Head of caudate nucleus (tissue), 42 donors: ENCODE measurements around the gene CCSER1.
"Not testable (repeated sequence)": the region's sequence is repeated elsewhere in the genome, so short reads cannot be mapped to it uniquely, and the experiment has no call there.

Experiments
- DNase-seq, 42 donors: peaks; one replicate each; pipeline versions ENCODE4 v3.0.0 to v3.0.0-alpha.2; 2020 to 2021; ENCODE audit warnings: mixed read lengths in 7 of 42
- intact Hi-C: fragments of 100-400 bp; cut with DNase I; formaldehyde crosslinking; loops from one replicate; pipeline ENCODE4 v1.15.0; 2022

CCSER1 gene

GRCh38 chr4:90585961-90586360 lies 458.8 kb downstream of the CCSER1 start:
- peak in 1 of 42 donors; percentile 7 for DNase-seq
- intact Hi-C loops: no loop called here

- no peak for DNase-seq
These were observed 459.6 kb downstream of the CCSER1 start for GRCh38 chr4:90586799-90587198.

GRCh38 chr4:90597927-90598326 lies 470.7 kb downstream of the CCSER1 start:
- intact Hi-C loops: no loop called here
- no peak for DNase-seq

More at GRCh38 chr4:90586799-90587198, 459.6 kb downstream of the CCSER1 start:
- intact Hi-C loops: no loop called here

- DNase-seq: no peak
- intact Hi-C loops: no loop called here
These were observed 471.5 kb downstream of the CCSER1 start for GRCh38 chr4:90598741-90599140.

- DNase-seq: no peak
- intact Hi-C loops: no loop called here
These were observed 475.5 kb downstream of the CCSER1 start for GRCh38 chr4:90602726-90603125.

GRCh38 chr4:90603540-90603939 lies 476.3 kb downstream of the CCSER1 start:
- no peak for DNase-seq
- intact Hi-C loops: no loop called here

- DNase-seq: no peak
- intact Hi-C loops: no loop called here
These were observed 479.6 kb downstream of the CCSER1 start for GRCh38 chr4:90606781-90607180.

GRCh38 chr4:90614371-90614770 lies 487.2 kb downstream of the CCSER1 start:
- intact Hi-C loops: no loop called here
- no peak for DNase-seq

GRCh38 chr4:90621080-90621479 lies 493.9 kb downstream of the CCSER1 start:
- no peak for DNase-seq

GRCh38 chr4:90624781-90625180 lies 497.6 kb downstream of the CCSER1 start:
- no peak for DNase-seq
- intact Hi-C loops: no loop called here

More at GRCh38 chr4:90621080-90621479, 493.9 kb downstream of the CCSER1 start:
- intact Hi-C loops: no loop called here

GRCh38 chr4:90641861-90642599 lies 514.8 kb downstream of the CCSER1 start:
- intact Hi-C loops: no loop called here
- DNase-seq: peak in 7 of 42 donors; percentile 3 to 16 (median 11)

- intact Hi-C loops: no loop called here
These were observed 516.0 kb downstream of the CCSER1 start for GRCh38 chr4:90643156-90643555.

GRCh38 chr4:90648311-90648710 lies 521.1 kb downstream of the CCSER1 start:
- intact Hi-C loops: no loop called here
- no peak for DNase-seq

More at GRCh38 chr4:90643156-90643555, 516.0 kb downstream of the CCSER1 start:
- no peak for DNase-seq

GRCh38 chr4:90648791-90649190 lies 521.6 kb downstream of the CCSER1 start:
- intact Hi-C loops: no loop called here
- no peak for DNase-seq

GRCh38 chr4:90660672-90661071 lies 533.5 kb downstream of the CCSER1 start:
- no peak for DNase-seq
- intact Hi-C loops: no loop called here

GRCh38 chr4:90670183-90670582 lies 543.0 kb downstream of the CCSER1 start:
- DNase-seq: no peak
- intact Hi-C loops: no loop called here

- intact Hi-C loops: no loop called here
- DNase-seq: no peak
These were observed 562.5 kb downstream of the CCSER1 start for GRCh38 chr4:90689739-90690138.

- intact Hi-C loops: no loop called here
These were observed 568.2 kb downstream of the CCSER1 start for GRCh38 chr4:90695411-90695810.

GRCh38 chr4:90705501-90705900 lies 578.3 kb downstream of the CCSER1 start:
- DNase-seq, intact Hi-C loops: not testable (repeated sequence)

More at GRCh38 chr4:90695411-90695810, 568.2 kb downstream of the CCSER1 start:
- no peak for DNase-seq

- intact Hi-C loops: no loop called here
These were observed 588.0 kb downstream of the CCSER1 start for GRCh38 chr4:90715242-90715641.

GRCh38 chr4:90718931-90719330 lies 591.7 kb downstream of the CCSER1 start:
- intact Hi-C loops: no loop called here
- DNase-seq: no peak

More at GRCh38 chr4:90715242-90715641, 588.0 kb downstream of the CCSER1 start:
- DNase-seq: no peak
